ENCODE data around the gene SLC2A9.
"Not testable (repeated sequence)": the region's sequence is repeated elsewhere in the genome, so short reads cannot be mapped to it uniquely, and the experiment has no call there.

Gene SLC2A9

GRCh38 chr4:9994246-9994847 is 26.9 kb downstream of the SLC2A9 start:
- no peak for DNase-seq

GRCh38 chr4:9989918-9990635 is 31.2 kb downstream of the SLC2A9 start:
- no peak for DNase-seq

GRCh38 chr4:9988933-9989332 is 32.4 kb downstream of the SLC2A9 start:
- DNase-seq = no peak

- no peak for DNase-seq
These were observed 32.9 kb downstream of the SLC2A9 start for GRCh38 chr4:9988363-9988749.

- no peak for DNase-seq
These were observed 33.4 kb downstream of the SLC2A9 start for GRCh38 chr4:9987749-9988362.

- no peak for DNase-seq
These were observed 36.7 kb downstream of the SLC2A9 start for GRCh38 chr4:9984621-9985020.

GRCh38 chr4:9983211-9983610 is 38.1 kb downstream of the SLC2A9 start:
- DNase-seq = no peak

- DNase-seq = not testable (repeated sequence)
These were observed 39.4 kb downstream of the SLC2A9 start for GRCh38 chr4:9981899-9982298.

- DNase-seq = no peak
These were observed 40.4 kb downstream of the SLC2A9 start for GRCh38 chr4:9980898-9981297.

- DNase-seq = no peak
These were observed 42.1 kb downstream of the SLC2A9 start for GRCh38 chr4:9979101-9979701.

GRCh38 chr4:9977518-9978031 is 43.7 kb downstream of the SLC2A9 start:
- no peak for DNase-seq

- no peak for DNase-seq
These were observed 44.5 kb downstream of the SLC2A9 start for GRCh38 chr4:9976781-9977180.

GRCh38 chr4:9976293-9976692 is 45.0 kb downstream of the SLC2A9 start:
- no peak for DNase-seq

- no peak for DNase-seq
These were observed 49.6 kb downstream of the SLC2A9 start for GRCh38 chr4:9971711-9972110.

- DNase-seq = no peak
These were observed 50.8 kb downstream of the SLC2A9 start for GRCh38 chr4:9970399-9971011.

- no peak for DNase-seq
These were observed 51.5 kb downstream of the SLC2A9 start for GRCh38 chr4:9969526-9970398.

GRCh38 chr4:9968472-9968871 is 52.8 kb downstream of the SLC2A9 start:
- DNase-seq = no peak

- DNase-seq = no peak
These were observed 56.4 kb downstream of the SLC2A9 start for GRCh38 chr4:9964879-9965278.

- DNase-seq = no peak
These were observed 58.0 kb downstream of the SLC2A9 start for GRCh38 chr4:9963328-9963727.

GRCh38 chr4:9962611-9963314 is 58.5 kb downstream of the SLC2A9 start:
- no peak for DNase-seq

- DNase-seq = no peak
These were observed 66.8 kb downstream of the SLC2A9 start for GRCh38 chr4:9954468-9954867.

GRCh38 chr4:9953089-9953488 is 68.2 kb downstream of the SLC2A9 start:
- no peak for DNase-seq
